Measurements from ENCODE around the gene MICAL2.

DNA sequence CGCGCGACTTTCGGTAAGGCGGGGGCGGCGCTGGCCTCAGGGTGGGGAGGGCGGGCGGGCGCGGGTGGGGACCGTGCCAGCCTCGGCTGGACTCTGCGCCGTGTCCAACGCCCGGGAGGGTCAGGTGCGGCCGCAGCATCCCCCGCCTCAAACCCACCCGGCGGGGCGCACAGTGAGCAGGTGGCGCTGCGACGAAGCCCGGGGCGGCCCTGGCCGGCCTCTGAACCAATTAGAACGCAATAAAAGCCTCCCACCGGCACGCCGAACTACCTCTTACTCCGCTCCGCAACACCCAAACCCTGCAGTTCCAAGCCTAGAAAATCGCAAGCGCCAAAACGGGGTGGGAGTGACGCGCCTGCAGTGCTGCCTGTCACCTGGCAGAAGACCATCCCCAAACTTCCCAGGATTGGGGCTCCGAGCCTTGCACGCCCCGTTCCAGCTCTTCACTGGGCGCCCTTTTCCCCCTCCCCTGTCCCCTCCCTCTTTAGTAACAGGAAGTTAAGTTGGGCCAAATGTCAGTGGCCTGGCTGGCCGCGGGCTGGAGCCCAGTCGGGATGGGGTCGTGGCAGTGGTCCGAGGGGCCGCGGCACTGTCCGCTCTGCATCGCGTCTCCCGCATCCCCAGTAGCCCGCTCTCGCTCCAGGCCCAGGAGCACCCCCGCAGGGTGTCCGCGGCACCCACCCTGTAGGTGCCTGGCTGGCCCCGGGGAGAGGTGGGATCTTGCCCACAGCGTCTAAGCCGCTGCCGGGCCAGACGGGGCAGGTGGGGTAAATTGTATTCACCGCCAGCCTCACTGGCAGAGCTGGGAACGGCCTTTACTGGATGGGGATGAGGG, 541 bp downstream of the MICAL2 start:
- no peak for TF ChIP-seq ZNF546 (CRISPR knock-in tag; conservative IDR thresholded peaks at IDR 0.05)
- no peak for TF ChIP-seq EZH2 (conservative IDR thresholded peaks at IDR 0.05; ENCODE audit: low read depth, low read length)
- no peak for TF ChIP-seq NFYB (CRISPR knock-in tag; IDR thresholded peaks at IDR 0.05)
- TF ChIP-seq, protein P1, sequence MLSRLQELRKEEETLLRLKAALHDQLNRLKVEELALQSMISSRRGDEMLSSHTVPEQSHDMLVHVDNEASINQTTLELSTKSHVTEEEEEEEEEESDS (CRISPR knock-in tag; IDR thresholded peaks at IDR 0.05; ENCODE audit: borderline replicate concordance), result no peak
- no peak for TF ChIP-seq RXRA (CRISPR knock-in tag; IDR thresholded peaks at IDR 0.05)
- TF ChIP-seq, protein P2, sequence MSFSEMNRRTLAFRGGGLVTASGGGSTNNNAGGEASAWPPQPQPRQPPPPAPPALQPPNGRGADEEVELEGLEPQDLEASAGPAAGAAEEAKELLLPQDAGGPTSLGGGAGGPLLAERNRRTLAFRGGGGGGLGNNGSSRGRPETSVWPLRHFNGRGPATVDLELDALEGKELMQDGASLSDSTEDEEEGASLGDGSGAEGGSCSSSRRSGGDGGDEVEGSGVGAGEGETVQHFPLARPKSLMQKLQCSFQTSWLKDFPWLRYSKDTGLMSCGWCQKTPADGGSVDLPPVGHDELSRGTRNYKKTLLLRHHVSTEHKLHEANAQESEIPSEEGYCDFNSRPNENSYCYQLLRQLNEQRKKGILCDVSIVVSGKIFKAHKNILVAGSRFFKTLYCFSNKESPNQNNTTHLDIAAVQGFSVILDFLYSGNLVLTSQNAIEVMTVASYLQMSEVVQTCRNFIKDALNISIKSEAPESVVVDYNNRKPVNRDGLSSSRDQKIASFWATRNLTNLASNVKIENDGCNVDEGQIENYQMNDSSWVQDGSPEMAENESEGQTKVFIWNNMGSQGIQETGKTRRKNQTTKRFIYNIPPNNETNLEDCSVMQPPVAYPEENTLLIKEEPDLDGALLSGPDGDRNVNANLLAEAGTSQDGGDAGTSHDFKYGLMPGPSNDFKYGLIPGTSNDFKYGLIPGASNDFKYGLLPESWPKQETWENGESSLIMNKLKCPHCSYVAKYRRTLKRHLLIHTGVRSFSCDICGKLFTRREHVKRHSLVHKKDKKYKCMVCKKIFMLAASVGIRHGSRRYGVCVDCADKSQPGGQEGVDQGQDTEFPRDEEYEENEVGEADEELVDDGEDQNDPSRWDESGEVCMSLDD (CRISPR knock-in tag; IDR thresholded peaks at IDR 0.05; ENCODE audit: borderline replicate concordance), result no peak
- no peak for TF ChIP-seq POLR2AphosphoS5 (IDR thresholded peaks at IDR 0.05; ENCODE audit: low read depth, low read length)
- TF ChIP-seq, protein P3, sequence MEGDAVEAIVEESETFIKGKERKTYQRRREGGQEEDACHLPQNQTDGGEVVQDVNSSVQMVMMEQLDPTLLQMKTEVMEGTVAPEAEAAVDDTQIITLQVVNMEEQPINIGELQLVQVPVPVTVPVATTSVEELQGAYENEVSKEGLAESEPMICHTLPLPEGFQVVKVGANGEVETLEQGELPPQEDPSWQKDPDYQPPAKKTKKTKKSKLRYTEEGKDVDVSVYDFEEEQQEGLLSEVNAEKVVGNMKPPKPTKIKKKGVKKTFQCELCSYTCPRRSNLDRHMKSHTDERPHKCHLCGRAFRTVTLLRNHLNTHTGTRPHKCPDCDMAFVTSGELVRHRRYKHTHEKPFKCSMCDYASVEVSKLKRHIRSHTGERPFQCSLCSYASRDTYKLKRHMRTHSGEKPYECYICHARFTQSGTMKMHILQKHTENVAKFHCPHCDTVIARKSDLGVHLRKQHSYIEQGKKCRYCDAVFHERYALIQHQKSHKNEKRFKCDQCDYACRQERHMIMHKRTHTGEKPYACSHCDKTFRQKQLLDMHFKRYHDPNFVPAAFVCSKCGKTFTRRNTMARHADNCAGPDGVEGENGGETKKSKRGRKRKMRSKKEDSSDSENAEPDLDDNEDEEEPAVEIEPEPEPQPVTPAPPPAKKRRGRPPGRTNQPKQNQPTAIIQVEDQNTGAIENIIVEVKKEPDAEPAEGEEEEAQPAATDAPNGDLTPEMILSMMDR (CRISPR knock-in tag; IDR thresholded peaks at IDR 0.05), result no peak
- no peak for TF ChIP-seq ZNF317 (CRISPR knock-in tag; IDR thresholded peaks at IDR 0.05)
- no peak for TF ChIP-seq ZNF629 (CRISPR knock-in tag; conservative IDR thresholded peaks at IDR 0.05)
- TF ChIP-seq ZNF614 (CRISPR knock-in tag; IDR thresholded peaks at IDR 0.05; ENCODE audit: borderline replicate concordance), result no peak
- no peak for TF ChIP-seq ZNF776 (CRISPR knock-in tag; IDR thresholded peaks at IDR 0.05)
- TF ChIP-seq, protein P4, sequence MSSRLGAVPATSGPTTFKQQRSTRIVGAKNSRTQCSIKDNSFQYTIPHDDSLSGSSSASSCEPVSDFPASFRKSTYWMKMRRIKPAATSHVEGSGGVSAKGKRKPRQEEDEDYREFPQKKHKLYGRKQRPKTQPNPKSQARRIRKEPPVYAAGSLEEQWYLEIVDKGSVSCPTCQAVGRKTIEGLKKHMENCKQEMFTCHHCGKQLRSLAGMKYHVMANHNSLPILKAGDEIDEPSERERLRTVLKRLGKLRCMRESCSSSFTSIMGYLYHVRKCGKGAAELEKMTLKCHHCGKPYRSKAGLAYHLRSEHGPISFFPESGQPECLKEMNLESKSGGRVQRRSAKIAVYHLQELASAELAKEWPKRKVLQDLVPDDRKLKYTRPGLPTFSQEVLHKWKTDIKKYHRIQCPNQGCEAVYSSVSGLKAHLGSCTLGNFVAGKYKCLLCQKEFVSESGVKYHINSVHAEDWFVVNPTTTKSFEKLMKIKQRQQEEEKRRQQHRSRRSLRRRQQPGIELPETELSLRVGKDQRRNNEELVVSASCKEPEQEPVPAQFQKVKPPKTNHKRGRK (CRISPR knock-in tag; IDR thresholded peaks at IDR 0.05), result no peak
- no peak for TF ChIP-seq MXI1 (IDR thresholded peaks at IDR 0.05; ENCODE audit: borderline replicate concordance, low read depth, low read length)
